Measurements from ENCODE around the gene AGT. TPM values are rescaled to one million over a fixed set of nuclear protein-coding genes. Genes with fewer than 3 reads are reported as not detected.
"Not testable (repeated sequence)": the region's sequence is repeated elsewhere in the genome, so short reads cannot be mapped to it uniquely, and the experiment has no call there.

The AGT gene
- polyA plus RNA-seq, 5 donors, result 0.40 to 5.8 (median 0.76) TPM

DNA sequence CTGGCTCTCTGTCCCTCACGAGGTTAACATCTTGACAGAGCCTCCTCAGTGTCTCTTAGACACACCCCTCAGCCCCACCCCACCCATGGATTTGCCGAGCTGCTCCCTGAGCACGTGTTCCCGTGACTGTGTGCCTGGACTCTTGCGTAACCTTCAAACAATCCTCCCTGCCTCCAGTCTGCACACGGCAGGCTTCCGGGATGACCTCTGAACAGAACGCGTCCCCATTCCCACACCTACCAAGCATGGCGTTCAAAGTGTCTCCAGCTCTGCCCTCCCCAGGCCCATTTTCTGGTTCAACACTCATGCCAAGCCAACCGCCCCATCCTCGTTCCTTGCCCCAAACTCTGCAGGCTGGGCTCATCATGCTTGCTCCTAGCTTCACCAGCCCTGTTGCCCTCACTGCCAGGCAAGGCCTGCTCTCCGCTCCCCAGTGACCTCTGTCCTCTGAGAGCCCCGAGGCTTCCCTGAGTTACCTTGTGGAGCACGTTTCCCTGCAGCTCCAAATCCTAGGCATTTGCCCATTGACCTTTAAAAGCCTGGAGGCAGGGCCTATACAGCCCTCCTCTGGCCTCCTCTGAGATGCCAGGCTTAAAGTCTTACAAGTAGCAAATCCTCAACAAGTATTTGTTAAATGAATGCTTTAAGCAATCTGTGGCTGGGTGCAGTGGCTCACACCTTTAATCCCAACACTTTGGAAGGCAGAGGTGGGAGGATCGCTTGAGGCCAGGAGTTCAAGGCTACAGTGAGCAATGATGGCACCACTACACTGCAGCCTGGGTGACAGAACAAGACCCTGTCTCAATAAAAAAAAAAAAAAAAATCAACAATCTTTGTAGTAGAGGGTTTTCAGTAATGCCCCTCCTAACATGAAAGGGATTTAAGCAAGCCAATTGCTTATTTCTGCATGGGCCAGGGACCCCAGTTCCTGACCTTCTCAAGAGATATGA lies 5.0 kb downstream of the AGT start:
- DNase-seq, result no peak

GRCh38 chr1:230707732-230708630 lies 5.9 kb downstream of the AGT start:
- DNase-seq, result no peak

DNA sequence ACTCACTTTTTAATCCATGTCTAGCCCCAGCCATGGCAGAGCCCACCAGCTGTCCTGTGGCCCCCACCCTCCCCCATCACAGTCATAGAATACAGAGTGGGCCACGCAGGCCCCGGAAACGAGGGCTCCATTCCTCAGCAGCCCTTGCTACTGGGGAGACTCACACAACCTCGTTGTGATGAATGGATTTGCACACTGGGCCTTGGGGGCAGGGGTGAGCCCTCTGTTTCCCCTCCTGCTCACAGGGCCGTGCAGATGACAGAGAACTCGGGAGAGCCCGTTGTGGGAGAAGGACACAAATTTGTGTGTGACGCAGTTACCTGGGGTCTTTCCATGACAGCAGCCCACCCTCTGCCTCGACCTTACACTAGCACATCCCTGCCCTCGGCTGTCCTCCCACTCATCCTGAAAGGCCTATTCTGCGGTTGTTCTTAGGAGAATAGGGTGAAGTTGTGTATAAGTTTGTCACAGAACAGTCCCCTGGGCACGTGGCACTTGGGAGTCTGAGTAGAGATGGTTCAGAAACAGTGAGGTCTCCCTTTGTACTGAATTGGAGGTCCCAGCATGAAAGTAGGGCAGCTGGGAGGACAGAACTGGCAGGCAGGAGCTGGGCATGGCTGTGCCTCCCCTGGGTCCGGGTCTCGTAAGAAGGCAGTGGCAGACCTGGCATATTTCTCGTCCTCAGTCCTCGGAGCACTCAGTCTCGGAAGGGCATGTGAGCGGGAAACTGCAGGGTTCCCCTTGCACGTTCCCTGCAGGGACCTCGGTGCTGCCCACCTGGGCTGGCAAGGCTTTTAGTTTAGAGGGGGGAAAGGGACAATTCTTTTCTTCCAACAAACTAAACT lies 6.8 kb downstream of the AGT start:
- no peak for DNase-seq

- no peak for DNase-seq
Measured at GRCh38 chr1:230706020-230706699, 7.8 kb downstream of the AGT start.

GRCh38 chr1:230705289-230706019 lies 8.5 kb downstream of the AGT start:
- DNase-seq, result no peak

DNA sequence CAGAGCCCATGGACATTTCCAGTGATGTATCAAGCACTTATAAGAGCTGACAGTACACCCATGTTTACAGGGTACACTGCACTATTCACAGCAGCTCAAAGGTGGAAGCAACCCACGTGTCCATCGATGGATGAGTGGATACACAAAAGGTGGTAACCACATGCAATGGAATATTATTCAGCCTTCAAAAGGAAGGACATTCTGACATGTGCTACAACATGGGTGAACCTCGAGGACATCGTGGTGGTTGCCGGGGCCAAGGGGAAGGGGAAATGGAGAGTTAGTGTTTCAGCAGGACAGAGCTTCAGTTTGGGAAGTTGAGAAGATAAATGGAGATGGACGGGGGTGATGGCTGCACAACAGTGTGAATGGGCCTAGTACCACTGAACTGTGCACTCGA lies 9.1 kb downstream of the AGT start:
- DNase-seq, result no peak

DNA sequence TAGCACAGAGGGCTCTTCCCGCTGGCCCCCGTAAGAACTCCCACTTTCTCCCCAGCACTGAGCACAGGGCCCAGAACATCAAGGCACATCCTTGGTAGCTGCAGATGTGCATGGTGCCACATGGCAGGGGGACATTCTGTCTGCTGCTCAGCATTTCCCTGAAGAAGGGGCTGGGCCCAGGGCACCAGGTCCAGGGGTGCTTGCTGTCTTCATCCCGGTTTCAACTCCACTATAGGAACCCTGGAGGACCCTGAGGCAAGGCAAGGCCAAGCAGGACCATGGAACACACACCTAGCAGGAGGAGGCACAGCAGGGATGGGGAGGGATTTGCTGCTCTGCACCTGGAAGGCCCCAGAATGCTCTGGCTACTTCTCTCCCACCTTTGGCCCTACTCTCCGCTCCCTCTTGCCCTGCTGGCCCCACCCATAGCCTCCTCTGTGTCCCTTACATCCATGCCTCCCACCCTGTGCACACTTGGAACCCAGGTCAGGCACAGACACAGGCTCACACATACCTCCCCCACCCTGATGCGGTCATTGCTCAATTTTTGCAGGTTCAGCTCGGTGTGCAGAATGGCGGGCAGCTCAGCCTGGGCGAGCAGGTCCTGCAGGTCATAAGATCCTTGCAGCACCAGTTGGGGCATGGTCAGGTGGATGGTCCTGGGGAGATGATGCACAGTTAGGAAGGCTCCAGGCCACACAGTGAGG lies 10.1 kb downstream of the AGT start:
- DNase-seq, result no peak

DNA sequence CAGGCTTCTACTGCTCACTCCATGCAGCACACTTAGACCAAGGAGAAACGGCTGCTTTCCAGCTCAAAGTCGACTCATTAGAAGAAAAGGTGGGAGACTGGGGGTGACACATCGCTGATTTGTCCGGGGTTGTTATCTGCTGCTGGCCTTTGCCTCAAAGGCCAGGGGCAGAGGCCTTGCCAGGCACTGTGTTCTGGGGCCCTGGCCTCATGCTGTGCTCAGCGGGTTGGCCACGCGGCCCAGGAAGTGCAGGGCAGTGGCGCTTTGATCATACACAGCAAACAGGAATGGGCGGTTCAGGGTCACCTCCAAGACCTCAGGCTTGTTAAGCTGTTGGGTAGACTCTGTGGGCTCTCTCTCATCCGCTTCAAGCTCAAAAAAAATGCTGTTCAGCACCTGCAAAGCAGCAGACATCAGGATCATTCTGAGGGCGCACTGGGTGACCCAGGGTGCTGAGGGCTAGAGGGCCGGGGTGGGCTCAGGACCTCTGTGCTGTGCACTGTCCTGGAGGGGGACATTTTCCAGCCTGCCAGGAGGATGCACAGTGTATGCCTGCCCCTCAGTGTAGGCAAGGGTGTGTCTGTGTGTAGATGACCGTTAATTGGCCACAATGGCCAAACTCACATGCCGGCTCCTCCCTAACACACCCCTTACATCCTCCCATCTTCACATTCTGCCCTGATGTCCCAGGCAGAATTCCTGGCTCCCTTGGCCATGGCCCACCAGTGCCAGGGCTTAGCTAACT lies 10.8 kb downstream of the AGT start:
- DNase-seq, result no peak

- DNase-seq, result no peak
Measured at GRCh38 chr1:230701895-230702768, 11.8 kb downstream of the AGT start.

DNA sequence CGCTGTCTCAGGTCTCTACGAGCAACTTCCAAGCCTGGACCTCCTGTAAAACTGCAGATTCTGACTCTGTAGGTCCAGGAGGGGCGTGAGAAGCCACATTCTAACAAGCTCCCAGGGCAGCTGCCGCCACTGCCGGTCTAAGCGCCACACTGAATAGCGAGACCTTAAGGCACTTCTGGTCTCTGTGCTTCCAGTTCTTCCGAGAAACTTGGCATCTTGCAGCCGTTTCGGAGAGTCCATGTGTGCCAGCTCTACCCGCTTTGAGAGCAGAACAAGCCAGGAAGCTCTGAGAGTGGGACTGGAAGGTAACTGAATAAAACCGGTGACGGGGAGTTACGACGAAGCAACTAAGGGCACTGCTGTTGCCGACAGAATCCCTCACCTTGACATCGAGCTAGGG lies 12.5 kb downstream of the AGT start:
- no peak for DNase-seq

GRCh38 chr1:230700132-230700531 lies 13.8 kb downstream of the AGT start:
- DNase-seq, result no peak

- no peak for DNase-seq
Measured at GRCh38 chr1:230699716-230700115, 14.2 kb downstream of the AGT start.

DNA sequence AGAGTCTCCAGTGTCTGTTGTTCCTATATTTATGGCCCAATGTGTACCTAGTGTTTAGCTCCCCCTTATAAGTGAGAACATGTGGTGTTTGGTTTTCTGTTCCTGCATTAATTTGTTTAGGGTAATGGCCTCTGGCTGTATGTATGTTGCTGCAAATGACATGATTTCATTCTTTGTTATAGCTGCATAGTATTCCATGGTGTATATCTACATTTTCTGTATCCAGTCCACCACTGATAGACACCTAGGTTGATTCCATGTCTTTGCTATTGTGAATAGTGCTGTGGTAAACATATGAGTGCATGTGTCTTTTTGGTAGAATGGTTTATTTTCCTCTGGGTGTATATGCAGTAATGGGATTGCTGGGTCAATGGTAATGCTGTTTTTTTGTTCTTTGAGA lies 15.0 kb downstream of the AGT start:
- DNase-seq, result not testable (repeated sequence)

DNA sequence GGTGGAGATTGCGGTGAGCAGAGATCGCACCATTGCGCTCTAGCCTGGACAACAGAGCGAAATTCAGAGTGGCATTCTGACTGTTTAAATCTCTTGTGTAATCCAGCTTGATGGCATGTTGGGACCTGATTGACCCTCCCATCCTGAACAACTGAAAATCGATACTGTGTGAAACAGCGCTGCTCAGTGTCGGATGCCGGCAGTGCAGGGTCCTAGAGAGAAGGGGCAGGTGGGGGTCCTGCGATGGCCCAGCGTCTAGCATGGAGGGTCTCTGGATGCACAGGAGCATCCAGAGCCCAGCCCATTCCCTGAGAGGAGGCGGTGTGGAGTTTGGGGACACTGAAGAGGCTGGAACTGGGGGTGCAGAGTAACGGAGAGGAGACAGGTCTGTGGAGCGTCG lies 15.8 kb downstream of the AGT start:
- no peak for DNase-seq

- no peak for DNase-seq
Measured at GRCh38 chr1:230696722-230697437, 17.0 kb downstream of the AGT start.

- no peak for DNase-seq
Measured at GRCh38 chr1:230696218-230696617, 17.7 kb downstream of the AGT start.

DNA sequence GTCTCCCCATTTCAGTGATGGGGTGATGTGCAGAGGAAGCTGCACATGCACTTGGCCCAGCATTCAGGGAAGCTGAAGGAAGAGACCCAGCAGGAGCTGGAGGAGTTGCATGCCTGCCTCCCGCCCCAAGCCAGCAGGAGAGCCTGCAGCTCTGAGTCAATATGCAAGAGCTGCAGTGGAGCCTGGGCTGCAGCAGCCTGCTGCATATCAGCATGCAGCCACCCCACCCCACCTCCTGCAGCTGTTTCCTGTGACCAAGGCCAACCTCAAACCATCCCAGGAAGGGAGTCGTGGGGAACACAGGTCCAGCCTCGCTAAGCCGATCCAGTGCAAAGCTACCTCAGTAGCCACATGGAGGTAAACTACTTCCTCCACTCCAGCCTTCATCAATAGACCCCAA lies 18.9 kb downstream of the AGT start:
- DNase-seq, result no peak

Measured in right lung (tissue), 5 donors.